GM23338 (cell line): Measurements from ENCODE around the gene VPS13A. TPM values are rescaled to one million over a fixed set of nuclear protein-coding genes. Genes with fewer than 3 reads are reported as not detected.
A peak's percentile ranks its signal among the peaks of the same experiment; 100 is the strongest.

Experiments used
- ATAC-seq: fragments of 200-7000 bp; cut with Tn5 transposase; 3 replicates; pipeline ENCODE4 v1.9.1; 2020
- DNase-seq: peaks from one replicate; pipeline ENCODE4 v3.0.0-alpha.2; 2015; ENCODE audit warnings: low spot score
- H2AFZ ChIP-seq: fragments of 200-600 bp; sonication (generic); 2 replicates; pipeline ENCODE4 v1.8.0; 2016; ENCODE audit warnings: antibody characterized with exemption, mild to moderate bottlenecking, moderate library complexity
- H3F3A ChIP-seq: fragments of 200-600 bp; sonication (generic); replicated peaks from 2 replicates; pipeline ENCODE4 v1.8.0; 2017; ENCODE audit warnings: antibody characterized with exemption, mixed run types, low read depth
- H3K27ac ChIP-seq: fragments of 200-600 bp; sonication (generic); 2 replicates; pipeline ENCODE4 v1.6.1; 2016; ENCODE audit warnings: low read depth
- H3K27me3 ChIP-seq: fragments of 200-600 bp; sonication (generic); 2 replicates; pipeline ENCODE4 v1.8.0; 2016; ENCODE audit warnings: mild to moderate bottlenecking, mixed run types, moderate library complexity; ENCODE audit not compliant: insufficient read depth
- H3K36me3 ChIP-seq: fragments of 200-600 bp; sonication (generic); 2 replicates; pipeline ENCODE4 v1.8.0; 2016; ENCODE audit warnings: mild to moderate bottlenecking; ENCODE audit not compliant: insufficient read depth
- H3K4me1 ChIP-seq: fragments of 200-600 bp; sonication (generic); 2 replicates; pipeline ENCODE4 v1.8.0; 2016; ENCODE audit warnings: mild to moderate bottlenecking, moderate library complexity; ENCODE audit not compliant: insufficient read depth
- H3K4me2 ChIP-seq: fragments of 200-600 bp; sonication (generic); 2 replicates; pipeline ENCODE4 v1.7.1; 2017; ENCODE audit warnings: mixed run types
- H3K4me3 ChIP-seq: fragments of 200-600 bp; sonication (generic); 2 replicates; pipeline ENCODE4 v1.6.1; 2016; ENCODE audit warnings: mixed run types
- H3K79me2 ChIP-seq: fragments of 200-600 bp; sonication (generic); replicated peaks from 2 replicates; pipeline ENCODE4 v1.8.0; 2017; ENCODE audit warnings: mild to moderate bottlenecking; ENCODE audit not compliant: insufficient read depth
- H3K9me2 ChIP-seq: fragments of 200-600 bp; sonication (generic); 2 replicates; pipeline ENCODE4 v1.8.0; 2017; ENCODE audit not compliant: insufficient read depth
- H4K20me1 ChIP-seq: fragments of 200-600 bp; sonication (generic); replicated peaks from 2 replicates; pipeline ENCODE4 v1.8.0; 2017; ENCODE audit warnings: mild to moderate bottlenecking; ENCODE audit not compliant: insufficient read depth
- H3K27ac Mint-ChIP-seq: 2 replicates; pipeline ENCODE4 v1.8.0; 2020; ENCODE audit warnings: inconsistent platforms, mild to moderate bottlenecking, moderate library complexity, mixed read lengths
- H3K27me3 Mint-ChIP-seq: 3 replicates; pipeline ENCODE4 v1.8.0; 2022; ENCODE audit warnings: low read depth, mild to moderate bottlenecking, moderate library complexity, mixed read lengths, inconsistent platforms; ENCODE audit not compliant: insufficient read depth, poor library complexity
- H3K36me3 Mint-ChIP-seq: 3 replicates; pipeline ENCODE4 v1.8.0; 2021; ENCODE audit warnings: low read depth, mild to moderate bottlenecking, inconsistent platforms, moderate library complexity, mixed read lengths
- H3K4me1 Mint-ChIP-seq: 3 replicates; pipeline ENCODE4 v1.8.0; 2020; ENCODE audit warnings: mild to moderate bottlenecking, inconsistent platforms, mixed read lengths
- H3K4me3 Mint-ChIP-seq: 3 replicates; pipeline ENCODE4 v1.8.0; 2021; ENCODE audit warnings: moderate library complexity, mild to moderate bottlenecking, inconsistent platforms, mixed read lengths
- H3K9me3 Mint-ChIP-seq: 3 replicates; pipeline ENCODE4 v1.8.0; 2020; ENCODE audit warnings: moderate library complexity, mild to moderate bottlenecking, inconsistent platforms, mixed read lengths
- STAT1 ChIP-seq: IDR thresholded peaks from one replicate; pipeline ENCODE4 v1.6.1; 2016; ENCODE audit warnings: antibody characterized with exemption; ENCODE audit not compliant: unreplicated experiment
- ZNF331 ChIP-seq: fragments of 250-450 bp; sonication (Bioruptor Pico); IDR thresholded peaks from 2 replicates; pipeline ENCODE4 v1.5.0; 2020; ENCODE audit warnings: low read depth, mild to moderate bottlenecking, moderate library complexity
- ZNF462 ChIP-seq: fragments of 250-450 bp; sonication (Bioruptor Pico); IDR thresholded peaks from 2 replicates; pipeline ENCODE4 v1.5.0; 2020; ENCODE audit warnings: mild to moderate bottlenecking, moderate library complexity
- polyA plus RNA-seq: library from polyadenylated mRNA; unstranded; fragments of >200 nt; fragmentation: Nextera tagmentation; extraction: Ambion mirVana; gene quantifications from 2 replicates; pipeline ENCODE4 v1.2.1, GENCODE V29; 2016
- total RNA-seq: library from RNA; depleted of rRNA; stranded (reverse); fragments of >200 nt; shearing (Covaris generic); gene quantifications from 2 replicates; pipeline ENCODE4 v1.2.3, GENCODE V29; 2014
- TF ChIP-seq, protein P1 (sequence below), 2 experiments: fragments of 200-600 bp in 1 of 2; sonication (generic) in 1 of 2; conservative IDR thresholded peaks; 2 replicates each; pipeline versions ENCODE4 v1.5.1 to v1.6.1; 2016 to 2017; ENCODE audit warnings: antibody characterized with exemption in 2 of 2, low read depth in 2 of 2, mild to moderate bottlenecking in 2 of 2, moderate library complexity in 1 of 2

Gene VPS13A
- total and polyA plus RNA-seq, 2 experiments from 2014 or later: 45.9 to 68.1 TPM

GRCh38 chr9:77161966-77162365, 15.4 kb upstream of the VPS13A start:
- Histone ChIP-seq H3K79me2 (no peaks in the 10 kb centered on the region), H3F3A (no peaks in the 10 kb centered on the region; the same call in 1 of the 2 replicates), H3K9me2 (no peaks in the 10 kb centered on the region; the same call in 1 of the 2 replicates), H3K36me3 (no peaks in the 10 kb centered on the region), H3K4me1 (peaks cover 4% of the 10 kb centered on the region), H4K20me1 (no peaks in the 10 kb centered on the region), H3K4me3 (no peak overlapping the region), H2AFZ (no peak overlapping the region), H3K27me3 (no peaks in the 10 kb centered on the region), H3K27ac (no peak overlapping the region), H3K4me2 (no peak overlapping the region)
- Mint-ChIP-seq H3K27ac (no peak overlapping the region), H3K9me3 (no peaks in the 10 kb centered on the region; the same call in 2 of the 3 replicates), H3K4me3 (no peak overlapping the region), H3K4me1 (peaks cover 9% of the 10 kb centered on the region), H3K27me3 (peaks cover 3% of the 10 kb centered on the region), H3K36me3 (no peaks in the 10 kb centered on the region)
- no peak for DNase-seq
- ATAC-seq: no peak
- TF ChIP-seq ZNF331: no peak
- TF ChIP-seq, protein P1, sequence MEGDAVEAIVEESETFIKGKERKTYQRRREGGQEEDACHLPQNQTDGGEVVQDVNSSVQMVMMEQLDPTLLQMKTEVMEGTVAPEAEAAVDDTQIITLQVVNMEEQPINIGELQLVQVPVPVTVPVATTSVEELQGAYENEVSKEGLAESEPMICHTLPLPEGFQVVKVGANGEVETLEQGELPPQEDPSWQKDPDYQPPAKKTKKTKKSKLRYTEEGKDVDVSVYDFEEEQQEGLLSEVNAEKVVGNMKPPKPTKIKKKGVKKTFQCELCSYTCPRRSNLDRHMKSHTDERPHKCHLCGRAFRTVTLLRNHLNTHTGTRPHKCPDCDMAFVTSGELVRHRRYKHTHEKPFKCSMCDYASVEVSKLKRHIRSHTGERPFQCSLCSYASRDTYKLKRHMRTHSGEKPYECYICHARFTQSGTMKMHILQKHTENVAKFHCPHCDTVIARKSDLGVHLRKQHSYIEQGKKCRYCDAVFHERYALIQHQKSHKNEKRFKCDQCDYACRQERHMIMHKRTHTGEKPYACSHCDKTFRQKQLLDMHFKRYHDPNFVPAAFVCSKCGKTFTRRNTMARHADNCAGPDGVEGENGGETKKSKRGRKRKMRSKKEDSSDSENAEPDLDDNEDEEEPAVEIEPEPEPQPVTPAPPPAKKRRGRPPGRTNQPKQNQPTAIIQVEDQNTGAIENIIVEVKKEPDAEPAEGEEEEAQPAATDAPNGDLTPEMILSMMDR (conservative IDR thresholded peaks at IDR 0.05; ENCODE audit: low read depth in 2 of 2): peak in 1 of 2 experiments; percentile 21; a peak in 3 of 4 replicates

GRCh38 chr9:77162366-77162765, 15.0 kb upstream of the VPS13A start:
- peaks cover 3% of the 10 kb centered on the region for H3K27me3 Mint-ChIP-seq
- H3K36me3 Mint-ChIP-seq: no peaks in the 10 kb centered on the region
- H3K27ac ChIP-seq: no peak overlapping the region
- peaks cover 6% of the 10 kb centered on the region for H3K4me1 ChIP-seq
- H3K9me3 Mint-ChIP-seq: no peaks in the 10 kb centered on the region; the same call in 2 of the 3 replicates
- H3K27me3 ChIP-seq: no peaks in the 10 kb centered on the region
- peaks cover 10% of the 10 kb centered on the region for H3K4me1 Mint-ChIP-seq
- no peaks in the 10 kb centered on the region; the same call in 1 of the 2 replicates for H3K9me2 ChIP-seq
- H3K36me3 ChIP-seq: no peaks in the 10 kb centered on the region
- no peak for ATAC-seq
- H3K79me2 ChIP-seq: no peaks in the 10 kb centered on the region
- no peaks in the 10 kb centered on the region; the same call in 1 of the 2 replicates for H3F3A ChIP-seq
- no peak overlapping the region for H3K4me3 ChIP-seq
- TF ChIP-seq, protein P1 (conservative IDR thresholded peaks at IDR 0.05; ENCODE audit: low read depth in 2 of 2): 0 out of 4 replicates have a peak, but pooled peaks of 1 of the 2 experiments have one; percentile 0
- TF ChIP-seq ZNF462 (CRISPR knock-in tag) (no peak), STAT1 (no peak)
- H2AFZ ChIP-seq: no peak overlapping the region
- no peak for DNase-seq
- H3K4me3 Mint-ChIP-seq: no peak overlapping the region
- H4K20me1 ChIP-seq: no peaks in the 10 kb centered on the region
- H3K27ac Mint-ChIP-seq: no peak overlapping the region
- no peak overlapping the region for H3K4me2 ChIP-seq
